Testis (tissue), 2 donors: ENCODE results near the gene SNX20.

Experiments used
- CTCF ChIP-seq, 3 experiments: fragments of 450-650 bp in 2 of 3; fragments of 200-600 bp in 1 of 3; sonication (generic) in 1 of 3; IDR thresholded peaks; one replicate each; pipeline ENCODE4 v1.5.1; 2016 to 2019; ENCODE audit warnings: antibody characterized with exemption in 3 of 3, mild to moderate bottlenecking in 2 of 3, moderate library complexity in 1 of 3
- POLR2A ChIP-seq: fragments of 450-650 bp; IDR thresholded peaks from one replicate; pipeline ENCODE4 v1.6.1; 2017; ENCODE audit warnings: antibody characterized with exemption, mild to moderate bottlenecking, moderate library complexity

- no peak for TF ChIP-seq CTCF (IDR thresholded peaks at IDR 0.05)
- no peak for TF ChIP-seq POLR2A
These were observed 21.6 kb upstream of the SNX20 start for GRCh38 chr16:50702725-50703124.
